Lung (tissue), 12 donors: Measurements from ENCODE around the gene MSX1. TPM values are rescaled to one million over a fixed set of nuclear protein-coding genes. Genes with fewer than 3 reads are reported as not detected.

Source experiments
- ATAC-seq: fragments of 200-7000 bp; cut with Tn5 transposase; one replicate; pipeline ENCODE4 v1.9.1; 2020; ENCODE audit warnings: moderate number of reproducible peaks; ENCODE audit not compliant: insufficient read depth, low FRiP score
- DNase-seq, 3 donors: peaks; one replicate each; pipeline ENCODE4 v3.0.0-alpha.2; 2013 to 2017
- H3K27ac ChIP-seq, 2 donors: one replicate each; pipeline ENCODE4 v1.5.1; 2013; ENCODE audit warnings: mild to moderate bottlenecking in 2 of 2, moderate library complexity in 2 of 2, control low read depth in 1 of 2, inconsistent platforms in 1 of 2, low read depth in 1 of 2, low read length in 1 of 2
- H3K27me3 ChIP-seq, 3 donors: one replicate each; pipeline ENCODE4 v1.5.1; 2013; ENCODE audit warnings: low read length in 2 of 3; ENCODE audit not compliant: control insufficient read depth in 3 of 3, insufficient read depth in 3 of 3
- H3K36me3 ChIP-seq, 4 donors: one replicate each; pipeline ENCODE4 v1.5.1; 2013; ENCODE audit warnings: low read length in 4 of 4, mild to moderate bottlenecking in 1 of 4, moderate library complexity in 1 of 4; ENCODE audit not compliant: control insufficient read depth in 4 of 4, insufficient read depth in 4 of 4
- H3K4me1 ChIP-seq, 5 donors: one replicate each; pipeline ENCODE4 v1.5.1; 2013; ENCODE audit warnings: low read length in 5 of 5, mild to moderate bottlenecking in 2 of 5, moderate library complexity in 1 of 5; ENCODE audit not compliant: control insufficient read depth in 5 of 5, insufficient read depth in 5 of 5
- H3K4me3 ChIP-seq: one replicate; pipeline ENCODE4 v1.5.1; 2013; ENCODE audit warnings: mild to moderate bottlenecking, control low read depth, moderate library complexity
- H3K9ac ChIP-seq, 2 donors: one replicate each; pipeline ENCODE4 v1.5.1; 2013; ENCODE audit warnings: low read length in 2 of 2, control low read depth in 1 of 2; ENCODE audit not compliant: insufficient read depth in 1 of 2
- H3K9me3 ChIP-seq, 4 donors: one replicate each; pipeline ENCODE4 v1.5.1; 2013; ENCODE audit warnings: low read length in 3 of 4, mild to moderate bottlenecking in 1 of 4, moderate library complexity in 1 of 4; ENCODE audit not compliant: control insufficient read depth in 4 of 4, insufficient read depth in 3 of 4
- WGBS, 2 donors: extraction: QIAGEN DNeasy Blood & Tissue Kit; methylation state at CpG; one replicate each; pipeline ENCODE4 v1.1.7; 2013; 5-methylcytosine and 5-hydroxymethylcytosine counted together
- polyA plus RNA-seq, 2 donors: library from polyadenylated mRNA; stranded (reverse); fragments of 200-250 nt; gene quantifications; one replicate each; pipeline ENCODE4 v1.2.1, GENCODE V29; 2013
- total RNA-seq, 2 donors: library from RNA; depleted of rRNA in 1 of 2; stranded (reverse); fragments of >200 nt in 1 of 2; gene quantifications; one replicate each; pipeline ENCODE4 v1.2.1, GENCODE V29; 2014 to 2021
- TF ChIP-seq, protein P1 (sequence below): IDR thresholded peaks from 2 replicates; pipeline ENCODE4 v1.5.1; 2012; ENCODE audit warnings: mild to moderate bottlenecking; ENCODE audit errors: control extremely low read depth, extremely low read depth
- donor health status: control.
- donor health status: control.
- donor health status: Bipolar disorder and iron deficiency.
- donor health status: healthy.
- donor health status: DM: yes; HTN: yes; CAD: no.

Gene MSX1
- total and polyA plus RNA-seq, 4 donors = 0.82 to 4.0 (median 2.8) TPM

DNA sequence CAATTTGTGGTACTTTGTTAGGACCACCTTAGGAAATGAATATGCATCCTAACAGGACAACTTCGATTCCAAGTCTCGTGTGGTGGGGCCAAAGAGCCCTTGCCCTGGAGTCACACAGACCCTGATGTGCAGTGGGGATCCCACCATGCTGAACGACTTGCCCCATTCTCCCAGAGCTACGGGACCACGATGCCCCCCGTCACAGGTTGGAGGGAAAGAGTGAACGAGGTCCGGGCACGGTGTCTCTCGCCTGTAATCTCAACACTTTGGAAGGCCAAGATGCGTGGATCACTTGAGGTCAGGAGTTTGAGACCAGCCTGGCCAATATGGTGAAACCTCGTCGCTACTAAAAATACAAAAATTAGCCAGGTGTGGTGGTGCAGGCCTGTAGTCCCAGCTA lies 14.4 kb upstream of the MSX1 start:
- H3K9me3 ChIP-seq = peaks cover 0 to 2% (median 0%) of the 10 kb centered on the region in 4 donors
- H3K9ac ChIP-seq = no peak overlapping the region
- no peaks in the 10 kb centered on the region for H3K4me1 ChIP-seq
- no peak overlapping the region for H3K4me3 ChIP-seq
- H3K27me3 ChIP-seq = peaks cover 0 to 15% (median 6%) of the 10 kb centered on the region in 3 donors
- ATAC-seq (no peak), DNase-seq (no peak)
- H3K36me3 ChIP-seq = no peaks in the 10 kb centered on the region
- no peak overlapping the region for H3K27ac ChIP-seq
- TF ChIP-seq, protein P1, sequence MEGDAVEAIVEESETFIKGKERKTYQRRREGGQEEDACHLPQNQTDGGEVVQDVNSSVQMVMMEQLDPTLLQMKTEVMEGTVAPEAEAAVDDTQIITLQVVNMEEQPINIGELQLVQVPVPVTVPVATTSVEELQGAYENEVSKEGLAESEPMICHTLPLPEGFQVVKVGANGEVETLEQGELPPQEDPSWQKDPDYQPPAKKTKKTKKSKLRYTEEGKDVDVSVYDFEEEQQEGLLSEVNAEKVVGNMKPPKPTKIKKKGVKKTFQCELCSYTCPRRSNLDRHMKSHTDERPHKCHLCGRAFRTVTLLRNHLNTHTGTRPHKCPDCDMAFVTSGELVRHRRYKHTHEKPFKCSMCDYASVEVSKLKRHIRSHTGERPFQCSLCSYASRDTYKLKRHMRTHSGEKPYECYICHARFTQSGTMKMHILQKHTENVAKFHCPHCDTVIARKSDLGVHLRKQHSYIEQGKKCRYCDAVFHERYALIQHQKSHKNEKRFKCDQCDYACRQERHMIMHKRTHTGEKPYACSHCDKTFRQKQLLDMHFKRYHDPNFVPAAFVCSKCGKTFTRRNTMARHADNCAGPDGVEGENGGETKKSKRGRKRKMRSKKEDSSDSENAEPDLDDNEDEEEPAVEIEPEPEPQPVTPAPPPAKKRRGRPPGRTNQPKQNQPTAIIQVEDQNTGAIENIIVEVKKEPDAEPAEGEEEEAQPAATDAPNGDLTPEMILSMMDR = no peak
- 88 to 94% methylated on average over 13 of the region's 13 CpGs for WGBS, 2 donors

DNA sequence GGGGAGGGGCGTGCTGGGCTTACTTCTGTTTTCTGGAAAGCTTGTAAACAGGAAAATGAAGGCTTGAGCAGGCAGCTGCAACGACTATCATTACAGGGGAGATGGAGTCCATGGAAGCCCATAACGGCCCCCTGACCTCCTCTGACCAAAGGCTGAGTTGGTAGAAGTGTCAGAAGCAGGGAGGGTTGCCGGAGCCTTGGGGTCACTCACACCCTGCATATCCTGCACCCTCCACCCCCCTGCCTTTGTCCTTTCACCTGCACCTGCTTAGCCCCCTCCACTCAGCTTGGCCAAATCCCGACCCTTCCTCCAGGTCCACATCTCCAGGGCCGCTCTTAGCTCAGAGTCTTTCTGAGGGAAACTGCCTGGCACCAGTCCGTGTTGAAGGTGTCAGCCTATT lies 12.5 kb upstream of the MSX1 start:
- H3K9ac ChIP-seq = no peak overlapping the region
- H3K4me1 ChIP-seq = no peaks in the 10 kb centered on the region
- no peak for ATAC-seq
- no peaks in the 10 kb centered on the region for H3K36me3 ChIP-seq
- no peak for DNase-seq
- H3K9me3 ChIP-seq = peaks cover 0 to 2% (median 0%) of the 10 kb centered on the region in 4 donors
- TF ChIP-seq, protein P1 = no peak
- no peak overlapping the region for H3K4me3 ChIP-seq
- no peak overlapping the region for H3K27ac ChIP-seq
- WGBS, 2 donors = 47 to 58% methylated on average over 7 of the region's 7 CpGs
- peaks cover 0 to 23% (median 10%) of the 10 kb centered on the region in 3 donors for H3K27me3 ChIP-seq

DNA sequence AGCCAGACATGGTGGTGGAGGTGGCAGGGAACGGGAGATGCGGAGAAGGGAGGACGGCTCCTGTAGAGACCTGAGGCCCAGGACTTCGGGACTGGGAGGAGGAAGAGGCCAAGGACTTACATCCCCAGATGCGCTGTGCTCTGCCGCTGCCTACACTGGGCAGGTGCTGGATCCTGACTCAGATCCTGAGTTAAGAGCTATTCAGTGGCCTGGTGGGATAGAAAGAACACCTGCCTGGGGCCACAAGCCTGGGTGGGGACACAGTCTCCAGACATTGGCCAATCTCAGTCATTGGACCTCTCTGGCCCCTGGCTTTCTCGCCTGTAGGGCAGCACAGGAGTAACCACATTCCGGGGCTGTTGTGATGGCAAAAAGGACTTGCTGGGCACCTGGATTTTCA lies 10.9 kb upstream of the MSX1 start:
- peaks cover 0 to 11% (median 0%) of the 10 kb centered on the region in 5 donors for H3K4me1 ChIP-seq
- DNase-seq (no peak), ATAC-seq (no peak)
- H3K27me3 ChIP-seq = peaks cover 0 to 29% (median 25%) of the 10 kb centered on the region in 3 donors
- H3K27ac ChIP-seq = no peak overlapping the region
- no peaks in the 10 kb centered on the region for H3K9me3 ChIP-seq
- no peak overlapping the region for H3K9ac ChIP-seq
- no peaks in the 10 kb centered on the region for H3K36me3 ChIP-seq
- TF ChIP-seq, protein P1 = no peak
- no peak overlapping the region for H3K4me3 ChIP-seq
- 81 to 89% methylated on average over 8 of the region's 8 CpGs for WGBS, 2 donors

DNA sequence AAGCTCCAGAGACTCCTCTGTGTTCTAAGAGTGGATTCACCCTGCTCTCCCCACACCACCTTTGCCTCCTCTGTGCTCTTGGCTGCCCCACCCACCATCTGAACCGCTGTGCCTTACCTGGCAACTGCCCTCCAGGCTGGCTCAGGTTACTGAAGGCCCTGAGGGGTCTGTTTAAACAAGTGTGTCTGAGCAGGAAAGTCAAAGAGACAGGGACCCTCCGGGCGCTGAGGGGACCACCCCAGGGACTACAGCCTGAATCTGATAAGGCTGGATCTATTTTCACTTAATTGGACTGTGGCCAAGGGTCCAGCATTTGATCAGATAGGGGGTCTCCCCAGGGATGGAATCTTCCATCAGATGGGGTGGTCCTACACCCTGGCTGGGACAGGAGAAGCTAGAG lies 10.4 kb upstream of the MSX1 start:
- Histone ChIP-seq H3K4me3 (no peak overlapping the region), H3K27me3 (peaks cover 0 to 35% (median 30%) of the 10 kb centered on the region in 3 donors), H3K27ac (no peak overlapping the region), H3K9ac (no peak overlapping the region), H3K4me1 (peaks cover 0 to 13% (median 0%) of the 10 kb centered on the region in 5 donors), H3K9me3 (no peaks in the 10 kb centered on the region), H3K36me3 (no peaks in the 10 kb centered on the region)
- ATAC-seq (no peak), DNase-seq (no peak)
- TF ChIP-seq, protein P1 = no peak
- WGBS, 2 donors = 47 to 58% methylated on average over 3 of the region's 3 CpGs
